IPS-18c (cell line): ENCODE data around the gene PAPOLG.
"Not testable (repeated sequence)": the region's sequence is repeated elsewhere in the genome, so short reads cannot be mapped to it uniquely, and the experiment has no call there.

Experiments used
- H3K4me3 ChIP-seq: 2 replicates; pipeline ENCODE4 v1.7.0; 2013; ENCODE audit warnings: low read depth, mild to moderate bottlenecking, low read length, moderate library complexity; ENCODE audit not compliant: insufficient read depth
- H3K9me3 ChIP-seq: one replicate; pipeline ENCODE4 v1.6.1; 2013; ENCODE audit warnings: mild to moderate bottlenecking, low read length, moderate library complexity; ENCODE audit not compliant: control insufficient read depth, insufficient read depth

PAPOLG gene

GRCh38 chr2:60817191-60817590, 61.1 kb downstream of the PAPOLG start:
- not testable (repeated sequence) for H3K9me3 ChIP-seq, H3K4me3 ChIP-seq

GRCh38 chr2:60818272-60818671, 62.2 kb downstream of the PAPOLG start:
- Histone ChIP-seq H3K9me3 (no peaks in the 10 kb centered on the region), H3K4me3 (no peak overlapping the region)

- Histone ChIP-seq H3K9me3 (no peaks in the 10 kb centered on the region), H3K4me3 (no peak overlapping the region)
Observed at GRCh38 chr2:60819155-60819862, 63.2 kb downstream of the PAPOLG start.

DNA sequence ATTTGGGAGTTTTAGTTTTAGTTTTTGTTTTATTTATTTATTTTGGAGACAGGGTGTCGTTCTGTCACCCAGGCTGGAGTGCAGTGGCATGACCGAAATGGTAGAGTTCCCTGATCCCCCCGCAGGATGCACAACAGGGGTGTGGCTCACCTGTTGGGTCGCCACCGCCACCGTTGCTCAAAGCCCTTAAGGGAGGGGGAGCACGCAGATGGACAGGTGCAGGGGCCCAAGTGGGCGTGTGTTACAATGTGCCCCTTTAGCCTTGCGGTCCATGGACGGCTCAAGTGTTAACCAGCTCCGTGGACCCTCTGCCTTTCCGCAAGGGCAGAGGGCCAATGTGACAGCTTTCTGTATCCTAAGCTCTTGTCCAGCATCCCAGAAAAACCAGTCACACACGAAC, 63.9 kb downstream of the PAPOLG start:
- Histone ChIP-seq H3K9me3 (no peaks in the 10 kb centered on the region), H3K4me3 (no peak overlapping the region)

DNA sequence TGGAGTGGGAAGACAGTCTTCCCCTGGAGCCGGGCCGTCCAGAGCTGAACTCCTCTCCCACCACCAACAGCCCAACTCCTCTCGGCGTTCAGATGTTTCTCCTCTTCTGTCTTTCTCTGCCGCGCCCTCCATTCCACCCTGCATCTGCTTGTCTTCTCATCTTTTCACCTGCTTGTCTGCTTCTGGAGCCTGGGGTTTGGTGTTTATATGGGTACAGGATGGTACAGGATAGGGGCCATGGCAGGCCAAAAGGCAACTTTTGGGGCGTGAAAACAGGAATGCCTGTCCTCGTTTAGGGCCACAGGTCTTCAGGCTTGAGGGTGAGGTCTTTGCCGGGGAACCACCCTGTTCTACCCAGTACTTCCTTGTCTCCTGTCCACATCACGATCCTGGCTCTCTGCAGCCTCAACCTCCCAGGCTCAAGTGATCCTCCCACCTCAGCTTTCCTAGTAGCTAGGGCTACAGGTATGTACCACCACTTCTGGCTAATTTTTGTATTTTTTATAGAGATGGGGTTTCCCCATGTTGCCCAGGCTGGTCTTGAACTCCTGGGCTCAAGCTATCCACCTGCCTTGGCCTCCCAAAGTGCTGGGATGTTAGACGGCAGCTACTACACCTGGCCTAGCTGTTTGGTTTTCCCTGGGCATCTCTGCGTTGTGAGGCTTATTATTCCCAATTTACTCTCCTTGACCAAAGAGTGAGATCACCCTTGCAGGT, 64.5 kb downstream of the PAPOLG start:
- Histone ChIP-seq H3K4me3 (no peak overlapping the region), H3K9me3 (no peaks in the 10 kb centered on the region)

DNA sequence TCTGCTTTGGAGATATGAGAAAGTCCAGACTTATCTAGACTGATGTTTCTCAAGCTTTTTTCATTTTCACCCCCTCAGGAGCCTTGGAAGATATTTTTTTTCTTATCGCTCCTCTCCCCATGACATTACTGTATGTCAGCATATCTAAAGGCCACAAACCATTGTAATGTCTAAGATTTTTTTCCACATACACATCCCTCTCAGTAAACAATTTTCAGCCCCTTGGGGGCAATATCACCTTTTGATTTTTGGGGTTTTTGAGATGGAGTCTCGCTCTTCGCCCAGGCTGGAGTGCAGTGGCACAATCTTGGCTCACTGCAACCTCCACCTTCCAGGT, 65.0 kb downstream of the PAPOLG start:
- H3K9me3 ChIP-seq = no peaks in the 10 kb centered on the region
- H3K4me3 ChIP-seq = no peak overlapping the region

- Histone ChIP-seq H3K9me3 (no peaks in the 10 kb centered on the region), H3K4me3 (no peak overlapping the region)
Observed at GRCh38 chr2:60821587-60822302, 65.7 kb downstream of the PAPOLG start.

GRCh38 chr2:60822987-60823386, 66.9 kb downstream of the PAPOLG start:
- Histone ChIP-seq H3K9me3 (no peaks in the 10 kb centered on the region), H3K4me3 (no peak overlapping the region)

- no peaks in the 10 kb centered on the region for H3K9me3 ChIP-seq
- H3K4me3 ChIP-seq = no peak overlapping the region
Observed at GRCh38 chr2:60823694-60824305, 67.7 kb downstream of the PAPOLG start.

DNA sequence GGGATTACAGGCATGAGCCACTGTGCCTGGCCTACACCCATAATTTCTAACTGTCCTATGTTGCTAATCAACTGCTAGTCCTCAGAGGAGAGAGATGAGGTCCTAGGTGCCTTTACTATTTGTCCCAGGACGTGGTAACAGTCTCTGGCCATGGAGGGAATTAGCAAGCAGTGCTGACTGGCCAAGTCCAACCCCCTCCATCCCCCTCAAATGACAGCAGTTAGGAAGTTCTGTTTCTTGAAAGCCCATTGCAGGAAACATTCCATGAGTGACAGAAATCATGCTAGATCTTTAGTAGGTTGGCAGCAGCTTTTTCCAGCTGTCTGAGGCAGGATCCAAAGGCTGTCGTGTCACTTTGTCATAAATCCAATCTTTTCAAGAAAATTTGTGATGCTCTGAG, 69.6 kb downstream of the PAPOLG start:
- Histone ChIP-seq H3K9me3 (no peaks in the 10 kb centered on the region), H3K4me3 (no peak overlapping the region)

DNA sequence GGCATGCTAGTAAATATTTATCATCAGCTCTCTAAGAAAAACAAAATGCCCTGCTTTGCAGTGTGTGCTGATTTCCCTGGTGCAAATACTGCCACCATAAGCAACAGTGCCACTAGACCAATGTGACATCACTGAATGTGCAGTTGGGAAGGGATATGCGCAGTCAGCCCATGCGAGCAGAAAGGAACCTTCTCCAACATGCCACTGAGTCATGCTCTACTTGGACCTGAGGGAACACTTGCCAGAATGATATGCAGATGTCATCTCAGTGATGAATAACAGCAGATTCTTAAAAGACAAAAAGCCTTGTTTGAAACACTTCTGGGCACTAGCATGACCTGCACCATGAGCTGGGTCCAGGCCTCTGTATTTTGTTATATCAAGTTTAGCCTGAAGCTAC, 70.0 kb downstream of the PAPOLG start:
- no peak overlapping the region for H3K4me3 ChIP-seq
- no peaks in the 10 kb centered on the region for H3K9me3 ChIP-seq

DNA sequence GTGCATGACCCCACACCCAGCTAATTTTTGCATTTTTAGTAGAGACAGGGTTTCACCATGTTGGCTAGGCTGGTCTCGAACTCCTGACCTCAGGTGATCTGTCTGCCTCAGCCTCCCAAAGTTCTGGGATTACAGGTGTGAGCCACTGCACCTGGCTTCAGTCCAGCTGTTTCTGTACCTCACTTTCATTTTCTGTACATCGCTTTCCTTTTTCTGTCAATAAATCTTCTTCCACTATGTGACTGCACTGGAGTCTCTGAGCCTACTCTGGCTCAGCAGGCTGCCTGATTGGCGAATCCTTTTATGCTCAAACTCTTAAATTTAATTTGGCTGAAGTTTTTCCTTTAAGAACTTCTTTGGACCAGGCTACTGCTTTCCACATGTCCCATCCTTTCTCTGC, 70.8 kb downstream of the PAPOLG start:
- not testable (repeated sequence) for H3K9me3 ChIP-seq, H3K4me3 ChIP-seq

DNA sequence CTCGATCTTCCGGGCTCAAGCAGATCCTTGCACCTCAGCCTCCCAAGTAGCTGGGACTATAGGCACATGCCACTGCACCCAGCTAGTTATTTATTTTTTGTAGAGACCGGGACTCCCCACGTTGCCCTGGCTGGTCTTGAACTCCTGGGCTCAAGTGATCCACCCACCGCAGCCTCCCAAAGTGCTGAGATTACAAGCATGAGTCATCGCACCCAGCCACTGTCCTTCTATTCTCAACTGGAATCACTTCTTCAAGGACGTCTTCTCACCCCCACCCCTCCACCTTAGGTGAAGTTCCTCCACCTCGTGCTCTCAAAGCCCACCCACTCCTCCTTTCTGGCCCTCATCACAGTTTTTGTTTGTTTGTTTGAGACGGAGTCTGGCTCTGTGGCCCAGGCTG, 71.3 kb downstream of the PAPOLG start:
- no peaks in the 10 kb centered on the region for H3K9me3 ChIP-seq
- H3K4me3 ChIP-seq = no peak overlapping the region

DNA sequence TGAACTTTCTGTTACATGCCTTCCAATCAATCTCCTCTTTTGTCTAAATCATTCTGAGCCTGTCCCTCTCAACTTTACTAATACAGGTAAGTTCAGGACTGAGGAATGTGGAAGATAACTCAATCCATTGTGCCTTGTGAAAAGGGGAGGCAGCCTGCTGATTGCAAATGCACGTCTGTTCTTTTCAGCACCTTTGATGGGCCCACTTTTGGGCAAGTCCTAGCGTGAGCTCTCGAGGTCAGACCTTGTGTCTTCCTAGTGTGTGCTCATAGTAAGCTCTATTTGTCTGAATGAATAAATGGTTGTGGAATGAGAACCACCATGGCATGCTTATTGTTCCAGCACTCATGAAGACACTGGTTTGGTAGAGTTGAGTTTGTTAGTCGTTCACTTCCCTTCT, 74.9 kb downstream of the PAPOLG start:
- H3K9me3 ChIP-seq = no peaks in the 10 kb centered on the region
- no peak overlapping the region for H3K4me3 ChIP-seq

- Histone ChIP-seq H3K9me3 (no peaks in the 10 kb centered on the region), H3K4me3 (no peak overlapping the region)
Observed at GRCh38 chr2:60831921-60832320, 75.9 kb downstream of the PAPOLG start.

DNA sequence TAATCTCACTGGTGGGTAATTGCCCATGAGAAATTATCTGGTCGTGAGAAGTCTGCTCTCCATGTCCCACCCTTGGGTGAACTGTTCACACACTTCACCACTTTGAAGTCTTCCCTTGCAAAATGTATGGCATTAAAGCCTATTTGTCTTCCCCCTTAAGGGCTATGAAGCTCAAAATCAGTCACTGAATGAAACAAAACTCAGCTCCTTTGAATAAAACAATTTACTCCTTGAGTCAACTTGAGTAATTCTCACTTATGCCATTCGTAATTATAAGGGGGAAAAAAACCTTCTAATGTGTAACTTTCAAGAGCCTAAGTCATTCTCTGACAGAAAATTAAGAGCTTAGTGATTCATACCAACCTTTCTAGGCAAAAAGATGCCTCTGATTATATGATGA, 76.6 kb downstream of the PAPOLG start:
- no peaks in the 10 kb centered on the region for H3K9me3 ChIP-seq
- H3K4me3 ChIP-seq = no peak overlapping the region

DNA sequence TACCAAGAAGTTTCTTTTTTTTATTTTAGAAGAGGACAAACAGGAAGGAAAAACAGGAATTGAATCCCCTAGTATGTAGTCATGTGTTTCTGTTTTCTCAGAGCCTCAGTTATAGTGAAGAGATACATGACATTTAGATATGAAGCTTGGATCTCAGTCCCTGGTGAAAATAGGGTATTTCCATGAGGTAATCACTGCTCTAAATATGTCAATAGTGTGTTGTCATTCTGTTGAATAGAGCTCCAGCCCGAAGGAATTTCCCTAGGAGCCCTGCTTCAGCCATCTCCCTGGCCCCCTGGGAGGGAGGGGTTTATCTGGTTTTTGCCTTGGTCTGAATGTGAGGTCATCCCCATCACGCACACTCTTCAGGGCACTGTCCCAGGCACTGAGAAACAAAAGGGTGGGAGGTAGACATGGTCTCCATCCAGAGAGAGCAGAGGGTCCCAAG, 78.2 kb downstream of the PAPOLG start:
- H3K4me3 ChIP-seq = no peak overlapping the region
- no peaks in the 10 kb centered on the region for H3K9me3 ChIP-seq

DNA sequence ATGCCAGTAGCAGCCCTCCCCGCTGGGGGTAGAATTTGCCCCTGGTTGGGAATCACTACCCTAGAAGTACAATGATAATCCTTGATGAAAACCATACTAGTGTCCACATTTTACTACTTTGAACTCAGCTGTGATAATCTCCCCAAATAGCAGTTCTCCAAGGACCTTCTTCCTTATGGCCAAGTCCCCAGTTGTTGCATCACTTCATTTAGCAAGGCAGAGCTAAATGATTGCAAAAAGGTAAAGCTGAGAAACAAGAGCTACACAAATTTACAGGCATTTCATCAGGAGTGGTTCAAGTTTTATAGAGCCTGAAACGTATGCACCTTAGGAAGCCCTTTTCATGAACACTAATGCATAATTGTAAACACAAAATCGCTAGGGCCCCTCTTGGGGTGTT, 80.4 kb downstream of the PAPOLG start:
- H3K4me3 ChIP-seq = no peak overlapping the region
- H3K9me3 ChIP-seq = no peaks in the 10 kb centered on the region
